H1 (cell line): ENCODE measurements around the gene SATB2. TPM values are rescaled to one million over a fixed set of nuclear protein-coding genes. Genes with fewer than 3 reads are reported as not detected.

Experiments used
- CTCF ChIA-PET: fragments of 300-600 bp; sonication (Branson Sonifier 250); formaldehyde crosslinking; loops from one replicate; lab custom pipeline; 2021; ENCODE audit not compliant: partially characterized antibody; lab: Charles Lee
- POLR2A ChIA-PET: fragments of 300-600 bp; sonication (Branson Sonifier 250); formaldehyde crosslinking; loops from one replicate; lab custom pipeline; 2021; ENCODE audit warnings: inconsistent platforms; ENCODE audit not compliant: partially characterized antibody; lab: Charles Lee
- DNase-seq, 2 experiments: peaks; one replicate each; pipeline versions ENCODE4 v3.0.0 to v3.0.0-alpha.2; 2010 to 2022; ENCODE audit warnings: low spot score in 2 of 2, low read depth in 1 of 2, mixed read lengths in 1 of 2
- FAIRE-seq: peaks from 2 replicates; lab custom pipeline; 2011; peaks lifted over from hg19 to GRCh38; lab: Jason Lieb, UNC
- H2AFZ ChIP-seq: 2 replicates; pipeline ENCODE4 v1.8.1; 2012; ENCODE audit warnings: low read length, inconsistent platforms
- H2AK5ac ChIP-seq: 2 replicates; pipeline ENCODE4 v1.6.1; 2013; ENCODE audit warnings: low read depth, low read length
- H2BK120ac ChIP-seq: replicated peaks from 2 replicates; pipeline ENCODE3; 2013; ENCODE audit warnings: low read depth, low read length, inconsistent platforms
- H2BK12ac ChIP-seq: 2 replicates; pipeline ENCODE4 v1.6.1; 2013; ENCODE audit warnings: low read depth, low read length
- H2BK15ac ChIP-seq: 2 replicates; pipeline ENCODE4 v1.6.1; 2013; ENCODE audit warnings: low read length
- H2BK20ac ChIP-seq: 2 replicates; pipeline ENCODE4 v1.6.1; 2013; ENCODE audit warnings: low read length
- H2BK5ac ChIP-seq: 2 replicates; pipeline ENCODE4 v1.6.1; 2013; ENCODE audit warnings: low read depth, low read length
- H3K14ac ChIP-seq: 2 replicates; pipeline ENCODE4 v1.6.1; 2013; ENCODE audit warnings: inconsistent platforms; ENCODE audit not compliant: insufficient read length
- H3K18ac ChIP-seq: 2 replicates; pipeline ENCODE4 v1.6.1; 2013; ENCODE audit warnings: low read length; ENCODE audit errors: extremely low read depth
- H3K23ac ChIP-seq: 2 replicates; pipeline ENCODE4 v1.6.1; 2013; ENCODE audit warnings: inconsistent platforms; ENCODE audit not compliant: insufficient read length
- H3K23me2 ChIP-seq: 2 replicates; pipeline ENCODE4 v1.6.1; 2013; ENCODE audit warnings: low read depth, low read length
- H3K27ac ChIP-seq: 2 replicates; pipeline ENCODE4 v1.6.1; 2011; ENCODE audit warnings: low read depth, low read length, inconsistent platforms
- H3K27me3 ChIP-seq, 4 experiments: replicated peaks in 1 of 4; 1 replicate in 1 of 4; 2 replicates in 3 of 4; pipeline versions ENCODE4 v1.6.1 to v1.8.1; 2011 to 2013; ENCODE audit warnings: low read length in 3 of 4, mild to moderate bottlenecking in 3 of 4, inconsistent platforms in 2 of 4, mixed read lengths in 2 of 4, moderate library complexity in 1 of 4; ENCODE audit not compliant: control insufficient read depth in 3 of 4, insufficient read depth in 3 of 4; ENCODE audit errors: extremely low read depth in 1 of 4
- H3K36me3 ChIP-seq, 4 experiments: 2 replicates each; pipeline versions ENCODE4 v1.6.1 to v1.8.1; 2011 to 2013; ENCODE audit warnings: mild to moderate bottlenecking in 4 of 4, low read length in 3 of 4, moderate library complexity in 2 of 4, control low read depth in 1 of 4, inconsistent platforms in 1 of 4; ENCODE audit not compliant: insufficient read depth in 4 of 4, control insufficient read depth in 2 of 4
- H3K4ac ChIP-seq: replicated peaks from 2 replicates; pipeline ENCODE3; 2013; ENCODE audit warnings: low read length, low read depth, mixed read lengths, inconsistent platforms; ENCODE audit not compliant: insufficient read length
- H3K4me1 ChIP-seq, 4 experiments: replicated peaks in 1 of 4; 1 replicate in 1 of 4; 2 replicates in 3 of 4; pipeline versions ENCODE4 v1.6.1 to v1.8.1; 2011 to 2013; ENCODE audit warnings: low read length in 3 of 4, inconsistent platforms in 2 of 4, mixed read lengths in 1 of 4; ENCODE audit not compliant: insufficient read depth in 4 of 4, control insufficient read depth in 3 of 4
- H3K4me2 ChIP-seq, 2 experiments: 2 replicates each; pipeline versions ENCODE4 v1.6.1 to v1.8.1; 2011 to 2013; ENCODE audit warnings: low read depth in 2 of 2, low read length in 2 of 2, control low read depth in 1 of 2, inconsistent platforms in 1 of 2, mild to moderate bottlenecking in 1 of 2; ENCODE audit not compliant: insufficient read depth in 1 of 2
- H3K4me3 ChIP-seq, 4 experiments: fragments of 200-600, 300-600 bp in 1 of 4; sonication (generic), shearing (Covaris generic), sonication (Bioruptor Twin) in 1 of 4; 2 replicates each; pipeline versions ENCODE4 v1.5.1 to v1.8.1; 2011 to 2016; ENCODE audit warnings: low read length in 4 of 4, low read depth in 3 of 4, control low read depth in 2 of 4, inconsistent platforms in 2 of 4, mild to moderate bottlenecking in 2 of 4, mixed read lengths in 1 of 4, moderate library complexity in 1 of 4; ENCODE audit not compliant: insufficient read depth in 2 of 4; ENCODE audit errors: extremely low read depth in 1 of 4
- H3K56ac ChIP-seq: replicated peaks from 2 replicates; pipeline ENCODE3; 2013; ENCODE audit warnings: low read depth, mild to moderate bottlenecking, mixed read lengths, low read length, inconsistent platforms; ENCODE audit not compliant: insufficient read length
- H3K79me1 ChIP-seq: 2 replicates; pipeline ENCODE4 v1.6.1; 2013; ENCODE audit warnings: low read depth, low read length, control low read depth
- H3K79me2 ChIP-seq, 2 experiments: 2 replicates each; pipeline versions ENCODE4 v1.6.1 to v1.8.1; 2012 to 2013; ENCODE audit warnings: low read length in 2 of 2, mild to moderate bottlenecking in 2 of 2, inconsistent platforms in 1 of 2; ENCODE audit not compliant: insufficient read depth in 2 of 2, control insufficient read depth in 1 of 2
- H3K9ac ChIP-seq, 4 experiments: replicated peaks in 1 of 4; 1 replicate in 1 of 4; 2 replicates in 3 of 4; pipeline versions ENCODE4 v1.6.1 to v1.8.1; 2011 to 2013; ENCODE audit warnings: low read depth in 3 of 4, low read length in 3 of 4, control low read depth in 2 of 4, mild to moderate bottlenecking in 2 of 4, moderate library complexity in 2 of 4, inconsistent platforms in 1 of 4; ENCODE audit errors: extremely low read depth in 1 of 4
- H3K9me3 ChIP-seq, 2 experiments: 2 replicates each; pipeline versions ENCODE4 v1.6.1 to v1.8.1; 2012 to 2013; ENCODE audit warnings: mild to moderate bottlenecking in 2 of 2, moderate library complexity in 2 of 2, control low read depth in 1 of 2, inconsistent platforms in 1 of 2, low read depth in 1 of 2, low read length in 1 of 2, mixed read lengths in 1 of 2; ENCODE audit not compliant: insufficient read depth in 2 of 2
- H4K20me1 ChIP-seq, 2 experiments: replicated peaks in 1 of 2; 2 replicates each; pipeline versions ENCODE3 to v1.8.1; 2011 to 2013; ENCODE audit warnings: inconsistent platforms in 2 of 2, low read length in 2 of 2, mild to moderate bottlenecking in 1 of 2; ENCODE audit not compliant: insufficient read depth in 2 of 2, control insufficient read depth in 1 of 2
- H4K5ac ChIP-seq: 2 replicates; pipeline ENCODE4 v1.6.1; 2013; ENCODE audit warnings: low read length, low read depth, mixed read lengths, inconsistent platforms; ENCODE audit not compliant: insufficient read length
- H4K8ac ChIP-seq: 2 replicates; pipeline ENCODE4 v1.8.0; 2013; ENCODE audit warnings: mild to moderate bottlenecking, moderate library complexity, low read length, inconsistent platforms; ENCODE audit not compliant: insufficient read depth; ENCODE audit errors: extremely low read depth
- H4K91ac ChIP-seq: replicated peaks from 2 replicates; pipeline ENCODE3; 2013; ENCODE audit warnings: low read length, mixed read lengths, inconsistent platforms; ENCODE audit not compliant: insufficient read length
- BACH1 ChIP-seq: IDR thresholded peaks from 2 replicates; pipeline ENCODE4 v1.6.1; 2012; ENCODE audit warnings: low read length, improper control_type of control experiment
- CBX5 ChIP-seq: fragments of 300-800, 300-1000 bp; sonication (generic); IDR thresholded peaks from 2 replicates; pipeline ENCODE4 v1.7.1; 2016; ENCODE audit warnings: antibody characterized with exemption, low read length, low read depth
- CEBPB ChIP-seq: IDR thresholded peaks from 2 replicates; pipeline ENCODE4 v1.6.1; 2012; ENCODE audit warnings: low read depth, low read length
- EP300 ChIP-seq, 2 experiments: IDR thresholded peaks; 1 replicate in 1 of 2; 2 replicates in 1 of 2; pipeline ENCODE4 v1.6.1; 2011 to 2012; ENCODE audit warnings: low read depth in 2 of 2, low read length in 2 of 2, mild to moderate bottlenecking in 2 of 2, borderline replicate concordance in 1 of 2, inconsistent platforms in 1 of 2, moderate library complexity in 1 of 2
- HDAC2 ChIP-seq, 2 experiments: fragments of 300-600 bp in 1 of 2; sonication (generic) in 1 of 2; IDR thresholded peaks; 2 replicates each; pipeline ENCODE4 v1.6.1; 2011 to 2012; ENCODE audit warnings: low read depth in 2 of 2, low read length in 2 of 2, mild to moderate bottlenecking in 2 of 2, moderate library complexity in 2 of 2, borderline replicate concordance in 1 of 2, inconsistent platforms in 1 of 2
- HDAC6 ChIP-seq: IDR thresholded peaks from one replicate; pipeline ENCODE4 v1.7.1; 2012; ENCODE audit warnings: low read depth, mild to moderate bottlenecking, inconsistent platforms, low read length, moderate library complexity
- MAX ChIP-seq: IDR thresholded peaks from 2 replicates; pipeline ENCODE4 v1.6.1; 2012; ENCODE audit warnings: inconsistent platforms
- POLR2A ChIP-seq, 2 experiments: IDR thresholded peaks; 1 replicate in 1 of 2; 2 replicates in 1 of 2; pipeline ENCODE4 v1.6.1; 2011; ENCODE audit warnings: low read depth in 2 of 2, low read length in 2 of 2, mild to moderate bottlenecking in 2 of 2; ENCODE audit errors: control extremely low read depth in 1 of 2
- POLR2AphosphoS5 ChIP-seq: IDR thresholded peaks from 2 replicates; pipeline ENCODE4 v1.6.1; 2011; ENCODE audit warnings: low read depth, low read length
- RBBP5 ChIP-seq: IDR thresholded peaks from 2 replicates; pipeline ENCODE4 v1.7.1; 2012; ENCODE audit warnings: low read depth, mild to moderate bottlenecking, inconsistent platforms, low read length, moderate library complexity, borderline replicate concordance
- SP2 ChIP-seq: IDR thresholded peaks from 2 replicates; pipeline ENCODE4 v1.6.1; 2012; ENCODE audit warnings: mild to moderate bottlenecking, low read length, inconsistent platforms
- SP4 ChIP-seq: IDR thresholded peaks from 2 replicates; pipeline ENCODE4 v1.6.1; 2012; ENCODE audit warnings: low read length, inconsistent platforms
- SRF ChIP-seq: IDR thresholded peaks from 2 replicates; pipeline ENCODE4 v1.6.1; 2011; ENCODE audit warnings: mild to moderate bottlenecking, low read depth, low read length, moderate library complexity
- USF2 ChIP-seq: IDR thresholded peaks from 2 replicates; pipeline ENCODE4 v1.6.1; 2011; ENCODE audit warnings: low read length, improper control_type of control experiment
- WGBS, 2 experiments: shearing (Covaris generic) in 1 of 2; methylation state at CpG; one replicate each; pipeline versions ENCODE4 v1.1.6 to v1.1.7; 2013 to 2015; ENCODE audit warnings: low lambda C conversion rate in 2 of 2, mixed read lengths in 2 of 2, inconsistent platforms in 1 of 2, low coverage in 1 of 2, missing lambda C conversion rate in 1 of 2; ENCODE audit not compliant: insufficient replicate concordance in 2 of 2, insufficient coverage in 1 of 2, insufficient read length in 1 of 2; ENCODE audit errors: extremely low coverage in 1 of 2, missing lambda C conversion rate in 1 of 2; 5-methylcytosine and 5-hydroxymethylcytosine counted together
- polyA plus RNA-seq, 7 experiments: library from polyadenylated mRNA; depleted of rRNA in 3 of 7; stranded (reverse) in 5 of 7; unstranded in 2 of 7; fragments of >200 nt in 5 of 7; fragments of 200-250 nt in 2 of 7; gene quantifications; 1 replicate in 5 of 7; 2 replicates in 1 of 7; 4 replicates in 1 of 7; pipeline versions ENCODE4 v1.2.1 to v1.2.3, GENCODE V29; 2011 to 2013; ENCODE audit warnings: missing spikeins in 2 of 7, mixed read lengths in 2 of 7
- total RNA-seq: library from RNA; stranded (reverse); fragmentation: NEBNext Ultra II Directional; extraction: Animal tissue kit (Norgen Biotek cat#: 25700); gene quantifications from 2 replicates; pipeline ENCODE4 v1.2.1, GENCODE V29; 2021

SATB2 gene
- total and polyA plus RNA-seq, 2 of the 8 experiments (the other 6 are each of a cell fraction or from before 2014, with no cell fraction given) = 1.3 to 5.7 TPM

- Histone ChIP-seq H3K79me1 (no peaks in the 10 kb centered on the region), H3K4ac (peak overlapping the region; percentile 47), H3K9ac (no peak overlapping the region), H4K91ac (no peak overlapping the region), H3K9me3 (no peaks in the 10 kb centered on the region), H3K23me2 (no peaks in the 10 kb centered on the region), H4K8ac (no peak overlapping the region), H4K5ac (no peak overlapping the region), H2BK5ac (no peak overlapping the region), H2BK120ac (no peak overlapping the region), H2BK15ac (no peak overlapping the region), H2AK5ac (no peak overlapping the region), H3K79me2 (no peaks in the 10 kb centered on the region), H3K27me3 (no peaks in the 10 kb centered on the region), H3K56ac (no peak overlapping the region), H3K4me2 (no peak overlapping the region), H3K27ac (no peak overlapping the region), H3K23ac (no peak overlapping the region), H3K4me1 (no peaks in the 10 kb centered on the region), H2AFZ (no peak overlapping the region), H2BK12ac (no peak overlapping the region), H3K18ac (no peak overlapping the region), H3K4me3 (no peak overlapping the region), H4K20me1 (no peaks in the 10 kb centered on the region), H3K14ac (no peak overlapping the region), H2BK20ac (no peak overlapping the region), H3K36me3 (no peaks in the 10 kb centered on the region)
- CTCF ChIA-PET = interaction anchor here (0.6 to 0.8 kb wide), 4 partner anchors 39 to 1069 kb away, joined by 3 to 4 read pairs (median 4); no protein-coding TSS in a partner anchor
- DNase-seq (no peak), FAIRE-seq (no peak)
- WGBS, 2 experiments = 100% methylated on average over 2 of the region's 2 CpGs; no CpG with 5 or more reads in 1 of the 2 experiments
- POLR2A ChIA-PET = no interaction called here
- TF ChIP-seq HDAC6 (no peak), MAX (no peak), POLR2AphosphoS5 (no peak), BACH1 (no peak), SP4 (no peak), SP2 (no peak), RBBP5 (no peak), POLR2A (IDR thresholded peaks at IDR 0.05; ENCODE audit: control extremely low read depth in 1 of 2, low read depth in 2 of 2, low read length in 2 of 2) (no peak), USF2 (no peak), SRF (no peak), CEBPB (no peak), HDAC2 (IDR thresholded peaks at IDR 0.05; ENCODE audit: borderline replicate concordance in 1 of 2, low read depth in 2 of 2, low read length in 2 of 2) (no peak), CBX5 (no peak), EP300 (IDR thresholded peaks at IDR 0.05; ENCODE audit: borderline replicate concordance in 1 of 2, low read depth in 2 of 2, low read length in 2 of 2) (no peak)
Measured at GRCh38 chr2:199366406-199366805, 91.3 kb downstream of the SATB2 start.
